Caco-2 (cell line): ENCODE measurements around the gene MARCHF9. TPM values are rescaled to one million over a fixed set of nuclear protein-coding genes. Genes with fewer than 3 reads are reported as not detected.

Experiments used
- BruUV-seq: library from RNA; stranded (reverse); fragments of 400-500 nt; replicated peaks from 2 replicates; lab custom pipeline; 2021; lab: Mats Ljungman, UMichigan
- CTCF ChIA-PET: fragments of 300-600 bp; sonication (Branson Sonifier 250); formaldehyde crosslinking; loops from one replicate; lab custom pipeline; 2022; ENCODE audit warnings: antibody characterized with exemption; lab: Charles Lee
- POLR2A ChIA-PET: fragments of 300-600 bp; sonication (Branson Sonifier 250); formaldehyde crosslinking; loops from one replicate; lab custom pipeline; 2022; ENCODE audit warnings: antibody characterized with exemption; lab: Charles Lee
- DNase-seq, 2 experiments: peaks; one replicate each; pipeline versions ENCODE4 v3.0.0 to v3.0.0-alpha.2; 2020 to 2022
- H3K27me3 ChIP-seq: replicated peaks from 2 replicates; pipeline ENCODE4 v1.6.0; 2011; ENCODE audit warnings: low read length; ENCODE audit not compliant: control insufficient read depth, insufficient read depth
- H3K36me3 ChIP-seq: 2 replicates; pipeline ENCODE4 v1.5.1; 2011; ENCODE audit warnings: low read length; ENCODE audit not compliant: control insufficient read depth, insufficient read depth
- H3K4me1 ChIP-seq: fragments of 250-450 bp; sonication (Bioruptor Pico); 2 replicates; pipeline ENCODE4 v1.5.1; 2020; ENCODE audit warnings: mild to moderate bottlenecking
- H3K4me3 ChIP-seq: 2 replicates; pipeline ENCODE4 v1.5.1; 2011; ENCODE audit warnings: low read depth, mild to moderate bottlenecking, control low read depth, low read length
- H3K9me3 ChIP-seq: fragments of 250-450 bp; sonication (Bioruptor Pico); 2 replicates; pipeline ENCODE4 v1.5.1; 2020; ENCODE audit warnings: mild to moderate bottlenecking, moderate library complexity
- H3K27ac Mint-ChIP-seq: one replicate; pipeline ENCODE4 v1.8.0; 2022; ENCODE audit warnings: mixed read lengths; ENCODE audit not compliant: unreplicated experiment
- H3K27me3 Mint-ChIP-seq: one replicate; pipeline ENCODE4 v1.8.0; 2022; ENCODE audit warnings: mixed read lengths; ENCODE audit not compliant: insufficient read depth, unreplicated experiment
- H3K36me3 Mint-ChIP-seq: one replicate; pipeline ENCODE4 v1.8.0; 2022; ENCODE audit warnings: mild to moderate bottlenecking, mixed read lengths; ENCODE audit not compliant: insufficient read depth, unreplicated experiment
- H3K4me1 Mint-ChIP-seq: one replicate; pipeline ENCODE4 v1.8.0; 2022; ENCODE audit warnings: low read depth, mixed read lengths; ENCODE audit not compliant: unreplicated experiment
- H3K4me3 Mint-ChIP-seq: one replicate; pipeline ENCODE4 v1.8.0; 2022; ENCODE audit warnings: mild to moderate bottlenecking, moderate library complexity, mixed read lengths; ENCODE audit not compliant: unreplicated experiment
- H3K9me3 Mint-ChIP-seq: one replicate; pipeline ENCODE4 v1.8.0; 2022; ENCODE audit warnings: mixed read lengths; ENCODE audit not compliant: unreplicated experiment
- CTCF ChIP-seq, 2 experiments: fragments of 200-600 bp in 1 of 2; IDR thresholded peaks; 1 replicate in 1 of 2; 2 replicates in 1 of 2; pipeline versions ENCODE4 v1.5.1 to v1.8.0; 2011 to 2022; ENCODE audit warnings: antibody characterized with exemption in 1 of 2, control low read depth in 1 of 2, inconsistent platforms in 1 of 2, low read depth in 1 of 2, low read length in 1 of 2, mild to moderate bottlenecking in 1 of 2, moderate library complexity in 1 of 2; ENCODE audit not compliant: insufficient read depth in 1 of 2, severe bottlenecking in 1 of 2, unreplicated experiment in 1 of 2
- intact Hi-C: fragments of 100-400 bp; cut with micrococcal nuclease; formaldehyde crosslinking; loops from one replicate; pipeline ENCODE4 v1.10.0; 2022; ENCODE audit not compliant: unreplicated experiment
- total RNA-seq: library from RNA; stranded (reverse); gene quantifications from 2 replicates; pipeline ENCODE4 v1.2.3, GENCODE V29; 2022

The MARCHF9 gene
- total RNA-seq, 1 experiment from 2014 or later: 11.0 TPM

- ChIA-PET POLR2A (no interaction called here), CTCF (interaction anchor here (0.6 kb wide), 1 partner anchor 30 kb away, joined by 4 read pairs; no protein-coding TSS in a partner anchor)
- Histone ChIP-seq H3K9me3 (no peaks in the 10 kb centered on the region), H3K4me1 (no peaks in the 10 kb centered on the region), H3K36me3 (no peaks in the 10 kb centered on the region), H3K4me3 (no peak overlapping the region), H3K27me3 (no peaks in the 10 kb centered on the region)
- H3K4me1 Mint-ChIP-seq: no peaks in the 10 kb centered on the region
- DNase-seq: no peak
- no TSS peak for BruUV-seq
- H3K27me3 Mint-ChIP-seq: peaks cover 8% of the 10 kb centered on the region
- intact Hi-C loops: no loop called here
- no peak for TF ChIP-seq CTCF (IDR thresholded peaks at IDR 0.05; ENCODE audit: insufficient read depth in 1 of 2, low read depth in 1 of 2, low read length in 1 of 2, severe bottlenecking in 1 of 2, unreplicated experiment in 1 of 2)
- no peaks in the 10 kb centered on the region for H3K9me3 Mint-ChIP-seq
- peaks cover 12% of the 10 kb centered on the region for H3K36me3 Mint-ChIP-seq
- no peak overlapping the region for H3K27ac Mint-ChIP-seq
- no peak overlapping the region for H3K4me3 Mint-ChIP-seq
Measured at GRCh38 chr12:57723630-57723962, 31.3 kb upstream of the MARCHF9 start.

GRCh38 chr12:57724003-57724935 is 30.6 kb upstream of the MARCHF9 start:
- intact Hi-C loops: no loop called here
- no peaks in the 10 kb centered on the region for H3K27me3 ChIP-seq
- H3K4me1 Mint-ChIP-seq: no peaks in the 10 kb centered on the region
- peaks cover 12% of the 10 kb centered on the region for H3K36me3 Mint-ChIP-seq
- CTCF ChIA-PET: no interaction called here
- H3K4me3 ChIP-seq: no peak overlapping the region
- BruUV-seq: no TSS peak
- H3K36me3 ChIP-seq: no peaks in the 10 kb centered on the region
- DNase-seq: no peak
- H3K4me1 ChIP-seq: no peaks in the 10 kb centered on the region
- POLR2A ChIA-PET: no interaction called here
- H3K27me3 Mint-ChIP-seq: peaks cover 11% of the 10 kb centered on the region
- no peak overlapping the region for H3K27ac Mint-ChIP-seq
- no peaks in the 10 kb centered on the region for H3K9me3 Mint-ChIP-seq
- no peaks in the 10 kb centered on the region for H3K9me3 ChIP-seq
- no peak overlapping the region for H3K4me3 Mint-ChIP-seq
- no peak for TF ChIP-seq CTCF (IDR thresholded peaks at IDR 0.05; ENCODE audit: insufficient read depth in 1 of 2, low read depth in 1 of 2, low read length in 1 of 2, severe bottlenecking in 1 of 2, unreplicated experiment in 1 of 2)

GRCh38 chr12:57724936-57725740 is 29.8 kb upstream of the MARCHF9 start:
- POLR2A ChIA-PET: no interaction called here
- DNase-seq: no peak

More at GRCh38 chr12:57724936-57725740, 29.8 kb upstream of the MARCHF9 start:
- intact Hi-C loops: loop anchor here (5.0 kb wide), 1 partner anchor 203 kb away; the partner anchor contains the start of genes DDIT3 and MBD6
- BruUV-seq: no TSS peak
- no peaks in the 10 kb centered on the region for H3K9me3 ChIP-seq
- Mint-ChIP-seq H3K4me1 (no peaks in the 10 kb centered on the region), H3K36me3 (peaks cover 12% of the 10 kb centered on the region), H3K9me3 (no peaks in the 10 kb centered on the region), H3K27me3 (peaks cover 12% of the 10 kb centered on the region), H3K4me3 (peak overlapping the region; percentile 85), H3K27ac (no peak overlapping the region)
- H3K4me3 ChIP-seq: no peak overlapping the region
- no peaks in the 10 kb centered on the region for H3K36me3 ChIP-seq
- CTCF ChIA-PET: interaction anchor here (1.2 to 2.0 kb wide), 5 partner anchors 10 to 272 kb away, joined by 3 to 32 read pairs (median 10); partner anchors contain the start of gene TSPAN31
- H3K27me3 ChIP-seq: no peaks in the 10 kb centered on the region
- no peaks in the 10 kb centered on the region for H3K4me1 ChIP-seq
- no peak for TF ChIP-seq CTCF (IDR thresholded peaks at IDR 0.05; ENCODE audit: insufficient read depth in 1 of 2, low read depth in 1 of 2, low read length in 1 of 2, severe bottlenecking in 1 of 2, unreplicated experiment in 1 of 2)
